ENCODE measurements around the gene PRPH.
"Not testable (repeated sequence)": the region's sequence is repeated elsewhere in the genome, so short reads cannot be mapped to it uniquely, and the experiment has no call there.

Gene PRPH

DNA sequence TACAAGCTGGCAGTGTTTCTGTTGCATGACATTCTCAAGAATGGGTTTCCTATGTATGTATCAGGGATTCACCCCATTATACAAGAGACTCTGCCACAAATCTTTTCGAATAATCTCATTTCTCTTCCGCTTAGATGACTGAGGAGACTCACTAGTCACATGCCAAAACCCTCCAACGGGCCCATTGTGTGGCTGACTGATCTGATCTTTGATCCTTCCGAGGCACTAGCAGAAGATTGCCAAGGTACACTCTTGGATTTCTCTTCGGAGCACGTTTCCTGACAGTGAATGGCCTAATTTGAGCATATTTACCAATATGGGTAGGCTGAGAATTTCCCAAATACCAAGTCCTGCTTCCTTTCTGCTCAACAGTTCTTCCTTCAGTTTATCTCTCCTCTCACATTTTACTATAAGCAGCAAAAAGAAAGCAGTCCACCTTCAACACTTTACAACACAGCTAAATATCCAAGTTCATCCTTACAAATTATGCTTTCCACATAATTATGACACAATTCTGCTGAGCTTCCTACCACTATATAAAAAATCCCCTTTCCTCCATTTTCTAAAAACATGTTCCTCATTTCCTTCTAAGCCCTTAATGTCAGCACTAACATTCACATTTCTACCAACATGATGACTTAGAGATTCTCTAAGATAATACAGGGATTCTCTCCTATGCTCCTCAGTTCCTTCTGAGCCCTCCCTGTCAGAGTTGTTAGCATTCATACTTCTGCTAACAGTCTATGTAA is 11.0 kb downstream of the PRPH start:
- Histone ChIP-seq H2AFZ (ENCODE audit: low read depth, low read length, severe bottlenecking) (no peak overlapping the region), H3K36me3 (ENCODE audit: low read length) (no peaks in the 10 kb centered on the region), H3K79me2 (ENCODE audit: insufficient read depth, low read length) (no peaks in the 10 kb centered on the region), H3K27me3 (ENCODE audit: low read length) (no peaks in the 10 kb centered on the region), H3K9me3 (ENCODE audit: insufficient read depth, low read length) (no peaks in the 10 kb centered on the region), H3F3A (ENCODE audit: insufficient read depth) (no peaks in the 10 kb centered on the region), H3K4me3 (ENCODE audit: insufficient read depth, low read length, poor library complexity, severe bottlenecking) (no peak overlapping the region), H3K9ac (ENCODE audit: low read length) (no peak overlapping the region), H3K4me2 (ENCODE audit: low read depth, low read length, poor library complexity, severe bottlenecking) (no peak overlapping the region), H4K20me1 (ENCODE audit: low read depth, low read length) (no peaks in the 10 kb centered on the region), H3K9me2 (replicated peaks; ENCODE audit: insufficient read depth, low read length) (no peaks in the 10 kb centered on the region), H3K27ac (ENCODE audit: low read depth, low read length) (no peak overlapping the region)
- TF ChIP-seq, protein P1, sequence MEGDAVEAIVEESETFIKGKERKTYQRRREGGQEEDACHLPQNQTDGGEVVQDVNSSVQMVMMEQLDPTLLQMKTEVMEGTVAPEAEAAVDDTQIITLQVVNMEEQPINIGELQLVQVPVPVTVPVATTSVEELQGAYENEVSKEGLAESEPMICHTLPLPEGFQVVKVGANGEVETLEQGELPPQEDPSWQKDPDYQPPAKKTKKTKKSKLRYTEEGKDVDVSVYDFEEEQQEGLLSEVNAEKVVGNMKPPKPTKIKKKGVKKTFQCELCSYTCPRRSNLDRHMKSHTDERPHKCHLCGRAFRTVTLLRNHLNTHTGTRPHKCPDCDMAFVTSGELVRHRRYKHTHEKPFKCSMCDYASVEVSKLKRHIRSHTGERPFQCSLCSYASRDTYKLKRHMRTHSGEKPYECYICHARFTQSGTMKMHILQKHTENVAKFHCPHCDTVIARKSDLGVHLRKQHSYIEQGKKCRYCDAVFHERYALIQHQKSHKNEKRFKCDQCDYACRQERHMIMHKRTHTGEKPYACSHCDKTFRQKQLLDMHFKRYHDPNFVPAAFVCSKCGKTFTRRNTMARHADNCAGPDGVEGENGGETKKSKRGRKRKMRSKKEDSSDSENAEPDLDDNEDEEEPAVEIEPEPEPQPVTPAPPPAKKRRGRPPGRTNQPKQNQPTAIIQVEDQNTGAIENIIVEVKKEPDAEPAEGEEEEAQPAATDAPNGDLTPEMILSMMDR (IDR thresholded peaks at IDR 0.05; ENCODE audit: insufficient read depth, low read length, poor library complexity, severe bottlenecking), result no peak
- TF ChIP-seq EZH2phosphoT487 (conservative IDR thresholded peaks at IDR 0.05; ENCODE audit: low read length), result no peak

DNA sequence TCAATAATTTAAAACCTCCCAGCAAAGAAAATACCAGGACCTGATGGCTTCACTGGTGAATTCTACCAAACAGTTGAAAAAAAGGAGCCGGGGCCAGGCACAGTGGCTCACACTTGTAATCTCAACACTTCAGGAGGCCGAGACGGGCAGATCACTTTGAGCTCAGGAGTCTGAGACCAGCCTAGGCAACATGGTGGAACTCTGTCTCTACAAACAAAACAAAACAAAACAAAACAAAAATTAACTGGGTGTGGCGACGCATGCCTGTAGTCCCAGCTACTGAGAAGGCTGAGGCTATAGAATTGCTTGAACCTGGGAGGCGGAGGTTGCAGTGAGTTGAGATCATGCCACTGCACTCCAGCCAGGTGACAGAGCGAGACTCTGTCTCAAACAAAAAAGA is 14.4 kb downstream of the PRPH start:
- no peak overlapping the region for H3K4me2 ChIP-seq (ENCODE audit: low read depth, low read length, poor library complexity, severe bottlenecking)
- TF ChIP-seq EZH2phosphoT487 (conservative IDR thresholded peaks at IDR 0.05; ENCODE audit: low read length), result no peak
- TF ChIP-seq, protein P1 (IDR thresholded peaks at IDR 0.05; ENCODE audit: insufficient read depth, low read length, poor library complexity, severe bottlenecking), result no peak
- H4K20me1 ChIP-seq (ENCODE audit: low read depth, low read length), result no peaks in the 10 kb centered on the region
- H3K9me3 ChIP-seq (ENCODE audit: insufficient read depth, low read length), result no peaks in the 10 kb centered on the region
- H3F3A ChIP-seq (ENCODE audit: insufficient read depth), result no peaks in the 10 kb centered on the region
- H3K79me2 ChIP-seq (ENCODE audit: insufficient read depth, low read length), result no peaks in the 10 kb centered on the region
- no peak overlapping the region for H3K9ac ChIP-seq (ENCODE audit: low read length)
- no peak overlapping the region for H3K4me3 ChIP-seq (ENCODE audit: insufficient read depth, low read length, poor library complexity, severe bottlenecking)
- no peak overlapping the region for H2AFZ ChIP-seq (ENCODE audit: low read depth, low read length, severe bottlenecking)
- no peaks in the 10 kb centered on the region for H3K9me2 ChIP-seq (replicated peaks; ENCODE audit: insufficient read depth, low read length)
- no peaks in the 10 kb centered on the region for H3K27me3 ChIP-seq (ENCODE audit: low read length)
- no peaks in the 10 kb centered on the region for H3K36me3 ChIP-seq (ENCODE audit: low read length)
- H3K27ac ChIP-seq (ENCODE audit: low read depth, low read length), result no peak overlapping the region

GRCh38 chr12:49310451-49311000 is 15.6 kb downstream of the PRPH start:
- H3K9ac ChIP-seq (ENCODE audit: low read length); H3K4me3 ChIP-seq (ENCODE audit: insufficient read depth, low read length, poor library complexity, severe bottlenecking): not testable (repeated sequence)

DNA sequence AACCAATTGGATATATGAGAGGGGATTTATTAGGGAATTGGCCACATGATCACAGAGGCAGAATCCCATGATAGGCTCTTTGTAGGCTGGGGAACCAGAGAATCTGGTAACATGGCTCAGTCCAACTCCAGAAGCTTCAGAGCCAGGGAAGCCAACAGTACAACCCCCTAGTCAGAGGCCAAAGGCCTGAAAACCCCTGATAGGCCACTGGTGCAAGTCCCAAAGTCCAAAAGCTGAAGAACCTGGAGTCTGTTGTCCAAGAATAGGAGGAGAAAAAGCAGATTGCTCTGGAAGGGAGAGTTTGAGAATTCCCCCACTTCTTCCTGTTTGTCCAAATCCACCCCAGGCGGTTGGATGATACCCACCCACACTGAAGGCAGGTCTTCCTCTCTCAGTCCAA is 19.9 kb downstream of the PRPH start:
- H2AFZ ChIP-seq (ENCODE audit: low read depth, low read length, severe bottlenecking), result no peak overlapping the region
- H3K9ac ChIP-seq (ENCODE audit: low read length), result no peak overlapping the region
- H3K4me3 ChIP-seq (ENCODE audit: insufficient read depth, low read length, poor library complexity, severe bottlenecking), result no peak overlapping the region
- no peaks in the 10 kb centered on the region for H3F3A ChIP-seq (ENCODE audit: insufficient read depth)
- H3K27me3 ChIP-seq (ENCODE audit: low read length), result no peaks in the 10 kb centered on the region
- no peaks in the 10 kb centered on the region for H4K20me1 ChIP-seq (ENCODE audit: low read depth, low read length)
- no peaks in the 10 kb centered on the region for H3K36me3 ChIP-seq (ENCODE audit: low read length)
- TF ChIP-seq, protein P1 (IDR thresholded peaks at IDR 0.05; ENCODE audit: insufficient read depth, low read length, poor library complexity, severe bottlenecking), result no peak
- no peak for TF ChIP-seq EZH2phosphoT487 (conservative IDR thresholded peaks at IDR 0.05; ENCODE audit: low read length)
- no peak overlapping the region for H3K27ac ChIP-seq (ENCODE audit: low read depth, low read length)
- no peaks in the 10 kb centered on the region for H3K9me2 ChIP-seq (replicated peaks; ENCODE audit: insufficient read depth, low read length)
- no peaks in the 10 kb centered on the region for H3K79me2 ChIP-seq (ENCODE audit: insufficient read depth, low read length)
- H3K9me3 ChIP-seq (ENCODE audit: insufficient read depth, low read length), result no peaks in the 10 kb centered on the region
- H3K4me2 ChIP-seq (ENCODE audit: low read depth, low read length, poor library complexity, severe bottlenecking), result no peak overlapping the region

More at GRCh38 chr12:49310451-49311000, 15.6 kb downstream of the PRPH start:
- H3K79me2 ChIP-seq (ENCODE audit: insufficient read depth, low read length); H3K27me3 ChIP-seq (ENCODE audit: low read length); H3K27ac ChIP-seq (ENCODE audit: low read depth, low read length); H3K36me3 ChIP-seq (ENCODE audit: low read length); H3F3A ChIP-seq (ENCODE audit: insufficient read depth); H3K9me2 ChIP-seq (replicated peaks; ENCODE audit: insufficient read depth, low read length); H2AFZ ChIP-seq (ENCODE audit: low read depth, low read length, severe bottlenecking); H3K9me3 ChIP-seq (ENCODE audit: insufficient read depth, low read length); H3K4me2 ChIP-seq (ENCODE audit: low read depth, low read length, poor library complexity, severe bottlenecking); H4K20me1 ChIP-seq (ENCODE audit: low read depth, low read length): not testable (repeated sequence)

DNA sequence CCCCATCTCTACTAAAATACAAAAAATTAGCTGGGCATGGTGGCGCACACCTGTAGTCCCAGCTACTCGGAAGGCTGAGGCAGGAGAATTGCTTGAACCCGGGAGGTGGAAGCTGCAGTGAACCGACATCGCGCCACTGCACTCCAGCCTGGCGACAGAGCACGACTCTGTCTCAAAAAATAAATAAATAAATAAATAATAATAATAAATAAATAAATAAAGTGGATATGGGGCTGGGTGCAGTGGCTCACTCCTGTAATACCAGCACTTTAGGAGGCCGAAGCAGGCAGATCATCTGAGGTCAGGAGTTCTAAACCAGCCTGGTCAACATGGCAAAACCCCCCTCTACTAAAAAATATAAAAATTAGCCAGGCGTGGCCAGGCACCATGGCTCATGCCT is 22.2 kb downstream of the PRPH start:
- not testable (repeated sequence) for H2AFZ ChIP-seq (ENCODE audit: low read depth, low read length, severe bottlenecking); H3K79me2 ChIP-seq (ENCODE audit: insufficient read depth, low read length); H3K9ac ChIP-seq (ENCODE audit: low read length); H4K20me1 ChIP-seq (ENCODE audit: low read depth, low read length); H3F3A ChIP-seq (ENCODE audit: insufficient read depth); H3K9me2 ChIP-seq (replicated peaks; ENCODE audit: insufficient read depth, low read length); H3K27me3 ChIP-seq (ENCODE audit: low read length); H3K9me3 ChIP-seq (ENCODE audit: insufficient read depth, low read length); H3K27ac ChIP-seq (ENCODE audit: low read depth, low read length); H3K4me2 ChIP-seq (ENCODE audit: low read depth, low read length, poor library complexity, severe bottlenecking); H3K4me3 ChIP-seq (ENCODE audit: insufficient read depth, low read length, poor library complexity, severe bottlenecking); H3K36me3 ChIP-seq (ENCODE audit: low read length)
